Uterine smooth muscle cell (primary cell): ENCODE results near the gene TMEM108. TPM values are rescaled to one million over a fixed set of nuclear protein-coding genes. Genes with fewer than 3 reads are reported as not detected.

ENCODE experiments used
- total RNA-seq: library from RNA; depleted of rRNA; stranded (reverse); fragments of >200 nt; gene quantifications from 2 replicates; pipeline ENCODE4 v1.2.3, GENCODE V29; 2014

Gene TMEM108
- total RNA-seq, result under 0.01 and 0.12 TPM in 2 replicates

GRCh38 chr3:133038089-133038730 lies at the start of gene TMEM108:
Gene TMEM108 (plus strand): TSS chr3:133038391.

GRCh38 chr3:133400006-133400515 lies 361.9 kb downstream of the TMEM108 start, which contains the start of gene BFSP2:
Gene BFSP2 (plus strand): TSS chr3:133400056. CDS start chr3:133400084, 28 bp downstream.

